H9 (cell line): ENCODE measurements around the gene RSU1. TPM values are rescaled to one million over a fixed set of nuclear protein-coding genes. Genes with fewer than 3 reads are reported as not detected.

Experiments
- DNase-seq: peaks from one replicate; pipeline ENCODE4 v3.0.0-alpha.2; 2017
- H2AFZ ChIP-seq: one replicate; pipeline ENCODE4 v1.6.1; 2013; ENCODE audit warnings: mild to moderate bottlenecking, low read length, control low read depth, moderate library complexity
- H2AK5ac ChIP-seq: 2 replicates; pipeline ENCODE4 v1.6.1; 2013; ENCODE audit warnings: low read length, control low read depth, mixed read lengths; ENCODE audit not compliant: insufficient read length
- H2BK120ac ChIP-seq: one replicate; pipeline ENCODE4 v1.6.1; 2013; ENCODE audit warnings: low read depth, mild to moderate bottlenecking, low read length, control low read depth, inconsistent platforms; ENCODE audit not compliant: poor library complexity, severe bottlenecking
- H2BK12ac ChIP-seq: 2 replicates; pipeline ENCODE4 v1.6.1; 2013; ENCODE audit warnings: low read length, control low read depth, mixed read lengths, low read depth; ENCODE audit not compliant: insufficient read length
- H2BK15ac ChIP-seq: 2 replicates; pipeline ENCODE4 v1.6.1; 2013; ENCODE audit warnings: low read depth, low read length, control low read depth
- H2BK20ac ChIP-seq: one replicate; pipeline ENCODE4 v1.6.1; 2013; ENCODE audit warnings: low read depth, mild to moderate bottlenecking, low read length, control low read depth, inconsistent platforms; ENCODE audit not compliant: poor library complexity, severe bottlenecking
- H2BK5ac ChIP-seq: 2 replicates; pipeline ENCODE4 v1.6.1; 2013; ENCODE audit warnings: low read length, control low read depth, mixed read lengths; ENCODE audit not compliant: insufficient read length
- H3K14ac ChIP-seq: 2 replicates; pipeline ENCODE4 v1.6.1; 2013; ENCODE audit warnings: low read length, control low read depth; ENCODE audit not compliant: insufficient read depth
- H3K18ac ChIP-seq: 2 replicates; pipeline ENCODE4 v1.6.1; 2013; ENCODE audit warnings: low read depth, mild to moderate bottlenecking, mixed read lengths, low read length, control low read depth; ENCODE audit not compliant: insufficient read length
- H3K23ac ChIP-seq: 2 replicates; pipeline ENCODE4 v1.6.1; 2013; ENCODE audit warnings: low read length, control low read depth, mixed read lengths, low read depth; ENCODE audit not compliant: insufficient read length
- H3K23me2 ChIP-seq: 2 replicates; pipeline ENCODE4 v1.6.1; 2013; ENCODE audit warnings: low read depth, mild to moderate bottlenecking, mixed read lengths, low read length, control low read depth; ENCODE audit not compliant: insufficient read length, poor library complexity, severe bottlenecking
- H3K27ac ChIP-seq: 2 replicates; pipeline ENCODE4 v1.5.1; 2013; ENCODE audit warnings: low read length, control low read depth, mixed read lengths, low read depth; ENCODE audit not compliant: insufficient read length
- H3K27me3 ChIP-seq: 2 replicates; pipeline ENCODE4 v1.6.1; 2013; ENCODE audit warnings: low read length, control low read depth, inconsistent platforms; ENCODE audit not compliant: insufficient read depth
- H3K4ac ChIP-seq: 2 replicates; pipeline ENCODE4 v1.6.1; 2013; ENCODE audit warnings: low read depth, mild to moderate bottlenecking, control low read depth, inconsistent platforms, low read length, moderate library complexity
- H3K4me1 ChIP-seq: 2 replicates; pipeline ENCODE4 v1.6.1; 2013; ENCODE audit warnings: low read length, control low read depth, inconsistent platforms; ENCODE audit not compliant: insufficient read depth
- H3K4me2 ChIP-seq: 2 replicates; pipeline ENCODE4 v1.6.1; 2013; ENCODE audit warnings: low read length, control low read depth, mixed read lengths; ENCODE audit not compliant: insufficient read length, insufficient read depth
- H3K56ac ChIP-seq: 2 replicates; pipeline ENCODE4 v1.6.1; 2013; ENCODE audit warnings: low read depth, mild to moderate bottlenecking, mixed read lengths, low read length, control low read depth; ENCODE audit not compliant: insufficient read length
- H3K79me1 ChIP-seq: 2 replicates; pipeline ENCODE4 v1.6.1; 2013; ENCODE audit warnings: low read depth, mild to moderate bottlenecking, moderate library complexity, low read length, control low read depth, inconsistent platforms; ENCODE audit not compliant: insufficient read depth, poor library complexity, severe bottlenecking
- H3K79me2 ChIP-seq: 2 replicates; pipeline ENCODE4 v1.6.1; 2013; ENCODE audit warnings: low read length, control low read depth, inconsistent platforms; ENCODE audit not compliant: insufficient read depth
- H3K9ac ChIP-seq: 2 replicates; pipeline ENCODE4 v1.6.1; 2013; ENCODE audit warnings: low read length, control low read depth, mixed read lengths; ENCODE audit not compliant: insufficient read length; ENCODE audit errors: extremely low read depth
- H3K9me3 ChIP-seq: one replicate; pipeline ENCODE4 v1.6.1; 2013; ENCODE audit warnings: low read depth, low read length, inconsistent platforms; ENCODE audit not compliant: control insufficient read depth
- H3T11ph ChIP-seq: one replicate; pipeline ENCODE4 v1.6.1; 2013; ENCODE audit warnings: mild to moderate bottlenecking, low read length, control low read depth, inconsistent platforms
- H4K20me1 ChIP-seq: one replicate; pipeline ENCODE4 v1.6.1; 2013; ENCODE audit not compliant: control insufficient read depth, insufficient read length, insufficient read depth
- H4K5ac ChIP-seq: 2 replicates; pipeline ENCODE4 v1.6.1; 2013; ENCODE audit warnings: low read depth, mild to moderate bottlenecking, mixed read lengths, low read length, control low read depth; ENCODE audit not compliant: insufficient read length
- H4K8ac ChIP-seq: replicated peaks from 2 replicates; pipeline ENCODE4 v1.6.1; 2013; ENCODE audit warnings: low read length, control low read depth, mixed read lengths, low read depth; ENCODE audit not compliant: insufficient read length
- H4K91ac ChIP-seq: 2 replicates; pipeline ENCODE4 v1.6.1; 2013; ENCODE audit warnings: low read depth, mild to moderate bottlenecking, moderate library complexity, mixed read lengths, low read length, control low read depth; ENCODE audit not compliant: insufficient read length
- H3K27ac Mint-ChIP-seq, 3 experiments: 2 replicates in 2 of 3; 3 replicates in 1 of 3; pipeline ENCODE4 v1.8.0; 2020 to 2021; ENCODE audit warnings: mixed read lengths in 3 of 3, mild to moderate bottlenecking in 1 of 3, moderate library complexity in 1 of 3
- H3K27me3 Mint-ChIP-seq: 2 replicates; pipeline ENCODE4 v1.8.0; 2021; ENCODE audit warnings: low read depth, mild to moderate bottlenecking, moderate library complexity, mixed read lengths
- H3K36me3 Mint-ChIP-seq, 3 experiments: 2 replicates in 2 of 3; 3 replicates in 1 of 3; pipeline ENCODE4 v1.8.0; 2020 to 2021; ENCODE audit warnings: low read depth in 3 of 3, mixed read lengths in 3 of 3; ENCODE audit not compliant: insufficient read depth in 1 of 3
- H3K4me1 Mint-ChIP-seq, 2 experiments: 2 replicates each; pipeline ENCODE4 v1.8.0; 2020; ENCODE audit warnings: mixed read lengths in 2 of 2
- H3K4me3 Mint-ChIP-seq, 2 experiments: 2 replicates in 1 of 2; 3 replicates in 1 of 2; pipeline ENCODE4 v1.8.0; 2020 to 2021; ENCODE audit warnings: mild to moderate bottlenecking in 2 of 2, mixed read lengths in 2 of 2, moderate library complexity in 1 of 2
- H3K9me3 Mint-ChIP-seq, 2 experiments: 2 replicates in 1 of 2; 3 replicates in 1 of 2; pipeline ENCODE4 v1.8.0; 2020; ENCODE audit warnings: mild to moderate bottlenecking in 2 of 2, mixed read lengths in 2 of 2, moderate library complexity in 1 of 2
- CTCF ChIP-seq: fragments of 200-600 bp; sonication (generic); conservative IDR thresholded peaks from 3 replicates; pipeline ENCODE4 v1.8.0; 2021; ENCODE audit warnings: antibody characterized with exemption, mild to moderate bottlenecking
- WGBS: extraction: QIAGEN DNeasy Blood & Tissue Kit; methylation state at CpG from one replicate; pipeline ENCODE4 v1.1.7; 2013; ENCODE audit warnings: missing lambda C conversion rate, low lambda C conversion rate, mixed read lengths; ENCODE audit not compliant: insufficient read length; ENCODE audit errors: extremely low coverage; 5-methylcytosine and 5-hydroxymethylcytosine counted together
- total RNA-seq: library from RNA; stranded (reverse); gene quantifications from 2 replicates; pipeline ENCODE4 v1.2.1, GENCODE V29; 2021

RSU1 gene
- total RNA-seq, 1 experiment from 2014 or later, result 59.4 TPM

- H3K9me3 Mint-ChIP-seq, result no peaks in the 10 kb centered on the region
- Histone ChIP-seq H3T11ph (no peak overlapping the region), H3K4me2 (no peak overlapping the region), H2BK120ac (no peak overlapping the region), H3K9me3 (no peaks in the 10 kb centered on the region), H3K18ac (no peak overlapping the region), H3K27ac (no peak overlapping the region), H3K23ac (no peak overlapping the region), H3K4ac (no peak overlapping the region), H4K8ac (no peak overlapping the region), H2AK5ac (no peak overlapping the region), H3K14ac (no peak overlapping the region), H4K5ac (no peak overlapping the region), H2BK15ac (no peak overlapping the region), H3K79me2 (no peaks in the 10 kb centered on the region), H3K4me1 (no peaks in the 10 kb centered on the region), H3K27me3 (no peaks in the 10 kb centered on the region), H3K56ac (no peak overlapping the region), H3K23me2 (no peaks in the 10 kb centered on the region), H3K79me1 (no peaks in the 10 kb centered on the region), H2BK5ac (no peak overlapping the region), H4K91ac (no peak overlapping the region), H2AFZ (no peak overlapping the region), H3K9ac (no peak overlapping the region), H2BK20ac (no peak overlapping the region), H4K20me1 (no peaks in the 10 kb centered on the region), H2BK12ac (no peak overlapping the region)
- no peak overlapping the region for H3K4me3 Mint-ChIP-seq
- H3K27ac Mint-ChIP-seq, result no peak overlapping the region
- no CpG with 5 or more reads among the region's 2 CpGs for WGBS
- peaks cover 0 to 6% (median 6%) of the 10 kb centered on the region in 3 experiments; a peak in 4 of 7 replicates for H3K36me3 Mint-ChIP-seq
- no peaks in the 10 kb centered on the region for H3K4me1 Mint-ChIP-seq
- TF ChIP-seq CTCF, result no peak
- DNase-seq, result no peak
- H3K27me3 Mint-ChIP-seq, result no peaks in the 10 kb centered on the region
Measured at GRCh38 chr10:16720812-16721211, 96.4 kb downstream of the RSU1 start.
